ENCODE data around the gene FMO2.

The FMO2 gene

DNA sequence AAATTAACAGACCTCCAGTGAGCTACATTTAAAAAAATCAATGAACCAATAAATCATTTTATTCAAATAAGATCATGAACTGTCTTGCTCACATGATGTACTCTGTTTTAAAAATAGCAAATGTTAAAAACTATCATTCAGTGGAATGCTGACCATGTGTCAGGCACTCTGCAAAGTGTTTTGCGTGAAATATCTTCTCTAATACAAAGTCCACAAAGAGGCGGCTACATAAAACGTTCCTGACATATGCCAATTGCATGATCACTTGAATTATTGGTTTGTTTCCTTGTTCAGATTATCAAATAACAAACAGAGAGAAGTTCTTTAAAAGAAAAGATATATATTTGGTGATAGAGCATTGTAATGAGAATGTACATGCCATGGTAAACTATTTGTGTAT lies 10.7 kb downstream of the FMO2 start:
- TF ChIP-seq ZNF274 (IDR thresholded peaks at IDR 0.05; ENCODE audit: low read depth, low read length), result no peak

DNA sequence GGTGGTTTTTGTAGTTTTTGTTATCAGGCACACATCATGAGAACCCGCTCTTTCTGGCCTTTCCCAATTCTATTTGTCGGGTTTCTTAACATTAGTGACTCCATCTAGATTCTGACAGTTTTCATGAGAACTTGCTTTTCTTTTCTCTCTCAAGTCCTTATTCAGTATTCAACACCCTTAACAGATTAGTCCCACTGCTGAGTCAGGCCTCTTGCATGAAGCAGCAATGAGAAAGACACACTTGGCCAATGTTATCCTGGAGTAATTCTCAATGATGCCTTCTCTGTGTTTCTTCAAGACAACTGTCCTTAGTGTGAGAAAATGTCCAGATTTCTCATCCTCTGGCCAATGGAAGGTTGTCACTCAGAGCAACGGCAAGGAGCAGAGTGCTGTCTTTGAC lies 11.3 kb downstream of the FMO2 start:
- TF ChIP-seq ZNF274 (IDR thresholded peaks at IDR 0.05; ENCODE audit: low read depth, low read length), result no peak
- H3K4me3 ChIP-seq (ENCODE audit: low read length), result no peak overlapping the region

More for the DNA sequence above, 10.7 kb downstream of the FMO2 start:
- H3K4me3 ChIP-seq (ENCODE audit: low read length), result no peak overlapping the region

- H3K4me3 ChIP-seq (ENCODE audit: low read length), result no peak overlapping the region
- no peak for TF ChIP-seq ZNF274 (IDR thresholded peaks at IDR 0.05; ENCODE audit: low read depth, low read length)
Observed at GRCh38 chr1:171198081-171198480, 13.0 kb downstream of the FMO2 start.

DNA sequence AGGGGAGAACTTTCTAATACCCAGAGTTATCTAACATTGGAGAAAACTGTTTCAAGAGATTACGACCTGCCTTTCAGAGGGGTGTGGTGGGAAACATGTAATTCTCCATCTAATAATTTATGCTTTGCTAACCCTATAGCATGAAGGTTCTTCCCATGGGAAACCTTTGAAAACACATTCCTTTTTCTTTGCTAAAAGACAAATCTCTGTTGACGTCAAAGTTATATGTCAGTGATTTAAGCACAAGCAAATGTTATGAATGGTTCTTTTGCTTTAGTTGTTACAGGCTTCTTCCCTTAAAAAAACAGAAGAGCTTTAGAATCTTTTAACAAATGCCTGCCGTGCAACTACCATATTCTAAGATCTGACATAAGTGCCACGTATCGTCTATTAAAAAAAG lies 19.2 kb downstream of the FMO2 start:
- TF ChIP-seq ZNF274 (IDR thresholded peaks at IDR 0.05; ENCODE audit: low read depth, low read length), result no peak
- H3K4me3 ChIP-seq (ENCODE audit: low read length), result no peak overlapping the region

DNA sequence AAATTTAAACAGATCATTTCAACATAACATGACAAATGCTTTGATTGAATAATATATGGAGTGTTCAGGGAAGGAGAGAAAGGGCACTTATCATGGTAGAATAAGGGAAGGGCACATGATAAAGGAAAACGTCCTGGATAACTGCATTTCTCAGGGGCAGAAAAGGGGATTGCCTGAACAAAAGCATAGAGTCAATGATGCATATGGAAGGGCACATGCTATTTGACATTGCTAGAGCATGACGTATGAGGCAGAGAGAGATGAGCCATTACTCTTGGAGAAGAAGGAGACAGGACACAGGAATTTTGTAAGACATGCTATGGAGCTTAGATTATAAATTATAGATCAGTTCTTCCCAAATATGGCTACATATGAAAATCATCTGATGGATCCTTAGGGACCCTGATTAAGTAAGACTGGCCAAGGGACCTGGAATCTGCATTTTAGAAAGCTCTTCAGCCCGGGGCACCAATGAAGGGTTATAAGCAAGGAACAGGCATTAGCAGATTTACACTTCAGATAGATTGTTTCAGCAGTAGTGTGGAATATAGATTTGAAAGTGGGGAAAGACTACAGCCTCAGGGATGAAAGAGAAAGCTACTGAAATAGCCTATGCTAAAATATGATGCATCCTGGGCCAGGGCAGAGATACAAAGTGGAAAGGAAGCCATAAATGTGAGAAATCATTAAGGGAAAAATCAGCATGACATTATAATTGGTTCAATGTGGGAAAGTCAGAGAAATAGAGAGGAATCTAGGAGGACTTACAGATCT lies 21.3 kb downstream of the FMO2 start:
- no peak for TF ChIP-seq ZNF274 (IDR thresholded peaks at IDR 0.05; ENCODE audit: low read depth, low read length)
- H3K4me3 ChIP-seq (ENCODE audit: low read length), result no peak overlapping the region

DNA sequence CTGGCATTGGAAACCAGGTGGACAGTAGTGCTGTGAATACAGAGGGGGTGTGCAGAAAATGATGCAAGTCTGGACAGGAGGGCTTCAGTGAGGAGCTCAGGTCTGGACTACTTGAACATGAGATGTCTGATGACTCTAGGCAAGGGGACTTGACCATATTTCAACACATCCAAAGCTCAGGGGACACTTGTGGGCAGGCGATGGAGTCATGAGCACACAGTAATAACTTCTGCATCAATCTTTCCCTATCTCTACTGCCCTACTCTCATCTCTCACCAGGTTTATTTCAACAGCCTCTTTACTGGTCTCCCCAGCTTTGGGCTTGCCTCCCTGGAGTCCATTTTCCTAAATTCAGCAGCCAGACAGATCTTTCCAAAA lies 21.9 kb downstream of the FMO2 start:
- TF ChIP-seq ZNF274 (IDR thresholded peaks at IDR 0.05; ENCODE audit: low read depth, low read length), result no peak
- H3K4me3 ChIP-seq (ENCODE audit: low read length), result no peak overlapping the region

DNA sequence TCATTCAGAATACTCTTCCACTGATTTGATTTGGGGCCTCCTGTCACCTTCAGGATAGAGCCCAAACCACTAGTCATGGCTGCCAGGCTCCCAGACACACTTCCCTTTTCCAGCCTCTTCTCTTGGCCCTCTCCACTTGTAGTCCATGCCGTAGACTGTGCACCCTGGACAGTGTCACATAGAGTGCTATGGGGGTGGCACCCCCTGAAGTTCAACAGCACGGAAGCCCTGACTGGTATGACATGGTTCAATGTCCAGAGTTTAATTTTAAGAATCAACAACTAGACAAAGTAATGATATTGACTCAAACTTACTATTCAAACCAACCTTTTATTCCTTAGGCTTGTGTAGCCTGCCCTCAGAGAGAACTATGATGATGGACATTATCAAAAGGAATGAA lies 22.3 kb downstream of the FMO2 start:
- TF ChIP-seq ZNF274 (IDR thresholded peaks at IDR 0.05; ENCODE audit: low read depth, low read length), result no peak
- no peak overlapping the region for H3K4me3 ChIP-seq (ENCODE audit: low read length)

DNA sequence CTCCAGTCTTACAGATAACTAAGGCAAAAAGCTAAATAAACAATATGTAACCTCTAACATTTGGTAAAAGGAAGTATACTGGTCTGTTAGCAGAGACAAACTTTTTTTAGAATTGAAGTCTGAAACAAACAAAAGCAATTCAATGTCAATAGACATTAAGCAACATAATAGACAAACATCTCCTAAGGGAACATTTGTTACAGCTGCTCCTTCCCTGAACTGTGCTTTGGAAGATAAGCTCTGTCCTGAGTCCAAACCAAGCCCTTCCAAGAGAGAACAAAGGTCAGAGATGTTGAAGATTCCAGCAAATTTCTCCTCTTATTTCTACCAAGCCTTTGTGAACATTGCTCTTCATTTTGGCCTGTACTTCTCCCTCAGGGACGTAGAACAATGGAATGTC lies 25.3 kb downstream of the FMO2 start:
- no peak overlapping the region for H3K4me3 ChIP-seq (ENCODE audit: low read length)
- no peak for TF ChIP-seq ZNF274 (IDR thresholded peaks at IDR 0.05; ENCODE audit: low read depth, low read length)

DNA sequence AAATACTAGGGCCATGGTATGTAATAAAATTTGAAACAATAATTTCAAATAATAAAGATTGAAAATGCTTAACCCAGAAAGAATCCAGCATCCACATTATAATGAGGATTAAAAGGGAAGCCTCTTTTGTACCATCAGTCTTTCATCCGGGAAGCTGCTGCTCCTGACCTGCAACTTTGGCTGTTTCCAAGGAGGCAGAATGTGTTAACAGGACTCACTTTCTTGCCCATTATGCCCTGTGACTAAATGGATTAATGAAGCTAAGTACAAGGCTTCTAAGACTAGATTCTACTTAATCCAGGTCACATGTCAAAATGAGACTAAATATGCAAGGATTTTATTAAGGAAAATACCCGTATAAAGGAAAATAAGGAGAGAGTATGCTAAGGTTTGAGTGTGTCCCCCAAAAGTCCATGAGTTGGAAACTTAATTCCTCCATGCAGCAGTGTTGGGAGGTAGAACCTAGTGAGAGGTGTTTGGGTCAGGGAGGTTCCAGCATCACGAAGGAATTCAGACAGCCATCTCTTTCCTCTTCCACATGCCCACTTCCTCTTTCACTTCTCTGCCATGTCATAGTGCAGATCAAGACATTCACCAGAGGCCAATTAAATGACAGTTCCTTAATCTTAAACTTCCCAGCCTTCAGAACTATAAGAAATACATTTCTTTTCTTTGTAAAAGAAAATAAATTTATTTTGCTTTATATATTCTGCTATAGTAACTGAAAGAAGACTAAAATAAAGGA lies 27.7 kb downstream of the FMO2 start:
- no peak overlapping the region for H3K4me3 ChIP-seq (ENCODE audit: low read length)
- TF ChIP-seq ZNF274 (IDR thresholded peaks at IDR 0.05; ENCODE audit: low read depth, low read length), result no peak

GRCh38 chr1:171213559-171214454 lies 28.7 kb downstream of the FMO2 start:
- H3K4me3 ChIP-seq (ENCODE audit: low read length), result no peak overlapping the region
- TF ChIP-seq ZNF274 (IDR thresholded peaks at IDR 0.05; ENCODE audit: low read depth, low read length), result no peak

GRCh38 chr1:171217658-171218443 lies 32.8 kb downstream of the FMO2 start:
- no peak for TF ChIP-seq ZNF274 (IDR thresholded peaks at IDR 0.05; ENCODE audit: low read depth, low read length)
- no peak overlapping the region for H3K4me3 ChIP-seq (ENCODE audit: low read length)

GRCh38 chr1:171218661-171219060 lies 33.6 kb downstream of the FMO2 start:
- no peak for TF ChIP-seq ZNF274 (IDR thresholded peaks at IDR 0.05; ENCODE audit: low read depth, low read length)
- no peak overlapping the region for H3K4me3 ChIP-seq (ENCODE audit: low read length)

DNA sequence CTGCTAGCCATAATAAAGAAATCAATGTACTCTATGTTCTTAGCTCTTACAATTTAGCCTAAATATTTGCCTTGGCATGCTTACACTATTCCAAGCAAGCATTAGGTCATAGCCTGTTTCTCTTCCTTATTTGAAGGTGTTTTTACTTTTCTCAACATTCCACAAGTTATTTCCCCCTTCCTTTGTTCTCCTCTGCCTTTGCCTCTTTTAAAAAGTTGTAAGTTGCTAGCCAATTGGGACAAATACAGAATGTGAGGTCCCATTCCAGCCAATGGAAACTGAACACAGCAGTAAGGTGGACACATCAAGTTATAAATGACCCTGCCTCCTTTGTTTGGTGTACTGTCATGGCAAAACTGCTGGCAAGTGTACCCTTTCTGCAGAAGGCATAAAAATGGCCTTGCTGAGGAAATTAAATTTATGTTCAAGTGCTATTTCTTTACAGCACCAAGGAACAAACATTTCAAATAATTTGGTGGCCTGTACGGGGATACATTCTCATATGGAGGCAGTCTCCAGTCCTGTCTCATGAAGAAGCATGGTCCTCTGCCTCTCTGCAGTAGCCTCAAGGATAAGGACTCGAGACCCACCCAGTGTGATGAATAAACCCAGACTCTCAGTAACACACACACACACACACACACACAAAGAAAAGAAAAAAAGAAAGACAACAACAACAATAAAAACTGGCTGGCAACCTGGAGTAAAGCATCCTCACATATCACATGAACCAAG lies 34.4 kb downstream of the FMO2 start:
- no peak overlapping the region for H3K4me3 ChIP-seq (ENCODE audit: low read length)
- TF ChIP-seq ZNF274 (IDR thresholded peaks at IDR 0.05; ENCODE audit: low read depth, low read length), result no peak
